NCI-H226 (cell line): Measurements from ENCODE around the gene GPC6.

Experiments used
- DNase-seq: peaks from one replicate; pipeline ENCODE4 v3.0.0-alpha.2; 2015

GPC6 gene

GRCh38 chr13:93325303-93326233 lies 99.0 kb downstream of the GPC6 start:
- DNase-seq, result no peak

- DNase-seq, result no peak
Observed at GRCh38 chr13:93326234-93326811, 99.7 kb downstream of the GPC6 start.

- no peak for DNase-seq
Observed at GRCh38 chr13:93328943-93329342, 102.3 kb downstream of the GPC6 start.

- DNase-seq, result no peak
Observed at GRCh38 chr13:93336728-93337127, 110.1 kb downstream of the GPC6 start.

GRCh38 chr13:93338030-93338429 lies 111.4 kb downstream of the GPC6 start:
- DNase-seq, result no peak

- DNase-seq, result no peak
Observed at GRCh38 chr13:93338906-93339305, 112.3 kb downstream of the GPC6 start.

GRCh38 chr13:93339550-93339949 lies 112.9 kb downstream of the GPC6 start:
- no peak for DNase-seq

- no peak for DNase-seq
Observed at GRCh38 chr13:93341517-93341916, 114.9 kb downstream of the GPC6 start.

GRCh38 chr13:93343097-93343496 lies 116.5 kb downstream of the GPC6 start:
- DNase-seq, result no peak

GRCh38 chr13:93344048-93344705 lies 117.6 kb downstream of the GPC6 start:
- DNase-seq, result no peak

GRCh38 chr13:93345024-93345423 lies 118.4 kb downstream of the GPC6 start:
- no peak for DNase-seq

GRCh38 chr13:93345770-93346169 lies 119.2 kb downstream of the GPC6 start:
- no peak for DNase-seq

- no peak for DNase-seq
Observed at GRCh38 chr13:93352616-93353015, 126.0 kb downstream of the GPC6 start.

- no peak for DNase-seq
Observed at GRCh38 chr13:93355094-93355493, 128.5 kb downstream of the GPC6 start.

GRCh38 chr13:93356469-93356868 lies 129.9 kb downstream of the GPC6 start:
- no peak for DNase-seq

GRCh38 chr13:93360021-93360420 lies 133.4 kb downstream of the GPC6 start:
- no peak for DNase-seq

GRCh38 chr13:93361703-93362102 lies 135.1 kb downstream of the GPC6 start:
- DNase-seq, result no peak

- DNase-seq, result peak; percentile 55
Observed at GRCh38 chr13:93364166-93364565, 137.6 kb downstream of the GPC6 start.

- DNase-seq, result no peak
Observed at GRCh38 chr13:93368296-93368695, 141.7 kb downstream of the GPC6 start.

GRCh38 chr13:93368718-93369117 lies 142.1 kb downstream of the GPC6 start:
- DNase-seq, result no peak

- no peak for DNase-seq
Observed at GRCh38 chr13:93372856-93373255, 146.2 kb downstream of the GPC6 start.

GRCh38 chr13:93375491-93375890 lies 148.9 kb downstream of the GPC6 start:
- no peak for DNase-seq

- no peak for DNase-seq
Observed at GRCh38 chr13:93377196-93377595, 150.6 kb downstream of the GPC6 start.

GRCh38 chr13:93378184-93378583 lies 151.6 kb downstream of the GPC6 start:
- DNase-seq, result no peak
